RPMI8226 (cell line): ENCODE measurements around the gene FBXO42.

ENCODE experiments used
- DNase-seq: peaks from one replicate; pipeline ENCODE4 v3.0.0-alpha.2; 2015

FBXO42 gene

GRCh38 chr1:16199700-16200099, 152.6 kb downstream of the FBXO42 start:
- no peak for DNase-seq

GRCh38 chr1:16199157-16199501, 153.2 kb downstream of the FBXO42 start:
- DNase-seq: no peak

GRCh38 chr1:16198444-16199156, 153.7 kb downstream of the FBXO42 start:
- DNase-seq: no peak

- DNase-seq: no peak
These were observed 155.4 kb downstream of the FBXO42 start for GRCh38 chr1:16196874-16197273.
